Activated CD8-positive, alpha-beta memory T cell treated with anti-CD3 and anti-CD28 coated beads for 4 hours (primary cell): ENCODE results near the gene SHLD2.
"Not testable (repeated sequence)": the region's sequence is repeated elsewhere in the genome, so short reads cannot be mapped to it uniquely, and the experiment has no call there.

Experiments used
- DNase-seq, 2 donors: peaks; one replicate each; pipeline ENCODE4 v3.0.0-alpha.2; 2020; ENCODE audit warnings: low read depth in 2 of 2

SHLD2 gene

DNA sequence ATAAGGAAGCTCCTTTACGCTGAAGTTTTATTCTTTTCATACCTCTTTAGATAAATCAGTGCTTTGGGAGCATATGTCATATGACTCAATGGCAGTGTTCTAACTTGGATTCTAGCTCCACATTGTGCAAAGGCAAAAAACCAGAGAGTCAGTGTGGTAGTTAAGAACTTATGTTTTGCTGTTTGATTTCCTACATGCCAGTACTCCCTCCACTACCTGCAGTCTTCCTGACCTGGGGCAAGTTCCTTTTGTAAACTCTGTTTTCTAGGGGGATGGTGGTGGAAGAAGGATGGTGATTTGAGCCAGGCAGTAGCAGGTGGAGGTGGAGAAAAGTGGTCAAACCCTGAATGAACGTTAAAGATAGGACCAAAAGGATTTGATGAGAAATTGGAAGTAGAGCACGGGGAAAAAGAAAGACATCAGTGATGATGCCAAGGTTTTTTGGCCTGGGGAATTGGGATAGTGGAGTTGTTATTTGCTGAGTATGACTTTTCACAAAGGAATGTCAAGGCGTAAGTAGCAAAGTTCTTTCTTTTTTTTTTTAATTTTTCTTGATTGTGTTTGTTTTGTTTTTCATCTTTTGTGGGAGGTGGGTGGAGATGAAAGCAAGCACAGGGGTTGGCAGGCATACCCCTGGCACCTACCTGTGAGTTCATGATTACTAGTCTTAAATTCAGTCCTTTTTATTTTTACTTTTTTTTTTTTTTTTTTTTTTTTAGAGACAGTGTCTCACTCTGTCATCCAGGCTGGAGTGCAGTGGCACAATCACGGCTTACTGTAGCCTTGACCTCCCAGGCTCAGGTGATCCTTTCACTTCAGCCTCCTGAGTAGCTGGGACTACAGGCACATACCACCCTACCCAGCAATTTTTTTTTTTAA, 47.5 kb downstream of the SHLD2 start:
- DNase-seq: not testable (repeated sequence)

GRCh38 chr10:87143109-87143418, 48.1 kb downstream of the SHLD2 start:
- DNase-seq: not testable (repeated sequence)

DNA sequence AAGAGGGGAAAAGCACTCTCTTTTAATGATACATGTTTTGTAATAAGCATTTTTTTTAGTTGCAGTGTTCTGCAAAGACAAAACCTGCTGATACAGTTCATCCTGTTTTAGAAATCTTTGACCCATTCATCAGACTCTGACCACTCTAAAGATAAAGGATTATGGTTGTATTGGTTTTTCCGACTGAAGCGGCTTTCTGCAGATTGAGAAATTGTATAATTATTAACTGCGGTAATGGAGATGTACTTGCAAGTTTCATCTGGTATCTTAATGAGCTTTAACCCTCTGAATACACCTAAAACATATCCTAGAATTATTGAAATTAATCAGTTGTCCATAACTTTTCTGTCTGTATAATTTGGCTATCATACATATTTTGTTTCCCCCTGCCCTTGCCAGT, 50.6 kb downstream of the SHLD2 start:
- DNase-seq: not testable (repeated sequence)

GRCh38 chr10:87149020-87149609, 54.1 kb downstream of the SHLD2 start:
- DNase-seq: not testable (repeated sequence)

DNA sequence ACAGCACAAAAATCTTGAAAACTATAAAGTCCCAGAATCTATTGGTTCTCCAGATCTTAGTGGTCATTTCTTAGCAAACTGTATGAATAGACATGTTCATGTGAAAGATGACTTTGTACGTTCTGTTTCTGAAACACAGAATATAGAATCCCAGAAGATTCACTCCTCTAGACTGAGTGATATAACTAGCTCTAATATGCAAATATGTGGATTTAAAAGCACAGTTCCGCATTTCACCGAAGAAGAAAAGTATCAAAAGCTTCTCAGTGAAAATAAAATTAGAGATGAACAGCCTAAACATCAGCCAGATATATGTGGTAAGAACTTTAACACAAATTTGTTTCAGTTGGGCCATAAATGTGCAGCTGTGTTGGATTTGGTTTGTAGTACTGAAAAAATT, 56.5 kb downstream of the SHLD2 start:
- DNase-seq: not testable (repeated sequence)

DNA sequence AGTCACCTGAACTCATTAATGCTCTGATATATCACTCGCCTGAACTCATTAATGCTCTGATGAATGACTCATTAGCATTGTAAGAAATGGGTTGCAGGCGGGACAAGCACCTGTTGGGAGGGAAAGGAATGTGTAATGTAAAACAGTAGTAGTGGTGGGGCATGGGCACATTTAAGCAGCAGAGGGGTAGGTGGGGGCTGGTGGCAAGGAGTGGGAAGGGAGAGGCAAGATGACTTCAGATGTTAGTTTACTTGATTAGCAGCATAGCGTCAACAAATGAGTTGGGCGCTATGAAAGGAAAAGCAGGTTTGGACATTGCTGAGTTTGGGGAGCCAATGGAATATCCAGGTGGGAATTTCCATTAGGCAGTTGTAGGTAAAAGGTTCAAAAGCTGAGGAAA, 61.8 kb downstream of the SHLD2 start:
- not testable (repeated sequence) for DNase-seq

- DNase-seq: not testable (repeated sequence)
Observed at GRCh38 chr10:87157821-87158220, 62.8 kb downstream of the SHLD2 start.

DNA sequence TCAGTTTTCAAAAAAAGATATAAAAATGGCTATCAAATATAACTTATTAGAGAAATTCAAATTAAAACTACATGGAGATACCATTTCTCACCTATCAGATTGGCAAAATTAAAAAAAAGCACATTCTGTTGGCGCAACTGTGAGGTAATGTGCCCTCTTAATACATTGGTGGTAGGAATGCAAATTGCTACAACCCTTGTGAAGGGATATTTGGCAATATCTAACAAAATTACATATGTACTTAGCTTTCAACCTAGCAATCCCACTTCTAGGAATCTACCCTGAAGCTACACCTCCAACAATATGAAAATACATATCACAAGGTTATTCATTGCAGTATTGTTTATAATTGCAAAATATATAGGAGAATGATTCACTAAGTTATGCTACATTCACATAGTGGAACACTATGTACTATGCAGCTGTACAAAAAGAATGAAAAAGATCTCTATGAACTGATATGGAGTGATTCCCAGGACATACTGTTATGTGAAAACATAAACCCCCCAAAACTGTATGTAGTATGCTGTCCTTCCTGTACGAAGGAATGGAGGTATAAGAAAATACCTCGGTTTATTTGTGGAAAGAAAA, 67.8 kb downstream of the SHLD2 start:
- not testable (repeated sequence) for DNase-seq

DNA sequence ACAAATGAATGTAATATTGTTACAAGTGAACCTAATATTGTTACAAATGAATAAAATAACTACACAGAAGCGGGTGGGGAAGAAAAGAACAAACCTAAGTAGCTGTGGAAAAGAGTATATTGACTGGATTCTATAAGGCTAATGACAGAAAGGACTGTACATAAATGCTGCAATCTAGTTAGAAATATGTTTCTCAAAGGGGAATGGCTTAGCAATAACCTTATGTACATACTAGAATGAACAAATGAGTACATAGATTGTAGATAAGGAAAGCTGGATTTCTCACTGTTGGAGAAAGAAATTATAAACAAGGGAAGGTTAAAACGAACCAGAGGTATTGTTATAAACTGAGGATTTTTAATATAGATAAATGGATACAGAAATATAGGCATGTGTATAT, 68.4 kb downstream of the SHLD2 start:
- DNase-seq: not testable (repeated sequence)

DNA sequence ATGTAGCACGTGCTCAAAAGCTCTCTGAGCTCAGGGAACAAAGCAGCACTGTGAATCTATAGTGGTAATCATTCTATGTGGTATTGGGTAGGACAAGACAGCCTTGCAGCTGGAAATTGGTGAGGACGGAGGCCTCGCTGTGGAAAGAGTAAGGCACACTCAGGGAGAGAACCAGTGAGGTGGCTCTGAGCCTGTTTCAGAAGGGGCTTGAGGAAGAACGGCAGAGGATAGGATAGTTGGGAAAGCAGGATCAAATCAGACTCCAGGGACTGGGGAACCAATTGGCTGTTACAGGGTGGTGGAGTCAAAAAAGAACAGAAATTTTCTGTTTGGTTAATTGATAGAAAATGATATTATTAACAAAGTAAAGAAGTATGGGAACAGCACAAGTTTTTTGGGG, 74.9 kb downstream of the SHLD2 start:
- not testable (repeated sequence) for DNase-seq

DNA sequence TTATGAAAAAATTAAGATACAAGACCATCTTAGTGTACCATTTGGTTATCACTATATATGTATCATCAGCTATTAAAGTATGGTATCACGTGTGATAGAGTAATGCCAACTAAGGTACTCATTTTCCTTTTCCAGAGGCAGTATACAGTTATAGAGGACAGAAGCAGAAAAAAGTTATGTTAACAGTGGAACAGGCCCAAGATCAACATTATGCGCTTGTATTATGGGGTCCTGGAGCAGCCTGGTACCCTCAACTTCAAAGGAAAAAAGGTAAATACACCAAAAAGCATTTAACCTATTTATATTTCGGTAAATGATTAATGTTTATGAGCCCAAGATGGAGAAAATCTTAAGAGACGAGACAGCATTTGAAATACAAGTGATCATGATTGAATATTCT, 75.7 kb downstream of the SHLD2 start:
- DNase-seq: not testable (repeated sequence)

DNA sequence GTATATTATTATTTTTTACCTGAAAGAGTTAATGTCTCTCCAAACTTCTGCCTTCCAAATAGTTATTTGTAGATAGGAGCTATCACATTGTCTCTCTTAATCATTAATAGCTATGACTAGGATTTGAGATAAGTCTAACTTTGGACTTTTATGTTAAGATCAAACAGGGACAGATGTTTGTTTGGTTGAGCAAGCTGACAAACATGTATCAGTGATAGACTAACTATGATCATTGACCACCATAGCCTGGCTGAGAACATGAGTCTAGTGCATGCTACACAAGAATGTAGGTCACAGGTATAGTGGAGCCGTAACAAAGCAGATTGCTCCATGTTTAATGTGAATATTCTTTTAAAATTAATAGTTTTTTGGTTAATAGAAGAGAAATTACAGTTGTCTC, 76.7 kb downstream of the SHLD2 start:
- DNase-seq: not testable (repeated sequence)

- DNase-seq: not testable (repeated sequence)
Observed at GRCh38 chr10:87172178-87172577, 77.2 kb downstream of the SHLD2 start.

GRCh38 chr10:87177587-87177986, 82.6 kb downstream of the SHLD2 start:
- not testable (repeated sequence) for DNase-seq

DNA sequence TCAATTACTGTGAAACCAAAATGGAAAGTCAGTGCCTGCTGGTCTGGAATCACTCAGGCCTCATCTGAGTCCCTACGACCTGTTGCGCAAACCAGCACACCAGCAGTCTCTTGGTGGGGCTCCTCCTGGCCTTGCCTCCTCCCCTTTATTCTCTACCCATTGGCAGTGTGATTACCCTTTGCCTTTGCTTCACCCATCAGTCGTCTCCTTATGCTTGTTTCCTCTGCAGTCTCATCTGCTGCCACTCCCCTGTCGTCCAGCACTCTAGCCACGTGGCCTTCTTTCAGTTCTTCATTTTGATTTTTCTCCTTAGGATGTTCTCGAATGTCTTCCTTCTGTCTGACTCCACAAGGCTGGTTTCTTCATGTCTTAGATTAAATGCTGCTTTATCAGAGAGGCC, 89.4 kb downstream of the SHLD2 start:
- not testable (repeated sequence) for DNase-seq

DNA sequence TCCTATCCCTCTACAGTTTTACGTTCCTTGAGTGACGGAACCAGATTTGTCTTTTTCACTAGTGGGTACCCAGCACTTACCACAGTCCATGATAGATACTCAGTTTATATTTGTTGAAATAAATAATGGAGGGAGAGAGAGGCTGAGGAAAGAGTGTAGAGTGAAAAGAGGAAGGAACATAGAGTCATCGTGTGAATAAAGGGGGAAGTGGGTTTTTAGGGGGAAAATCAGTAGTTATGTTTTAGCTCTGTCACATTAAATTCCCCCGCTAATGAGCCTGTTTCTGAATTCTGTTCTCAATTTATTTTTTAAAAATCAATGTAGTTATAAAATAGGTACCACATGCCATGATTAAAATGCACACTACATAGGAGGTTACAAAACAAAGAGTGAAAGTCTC, 91.0 kb downstream of the SHLD2 start:
- not testable (repeated sequence) for DNase-seq

DNA sequence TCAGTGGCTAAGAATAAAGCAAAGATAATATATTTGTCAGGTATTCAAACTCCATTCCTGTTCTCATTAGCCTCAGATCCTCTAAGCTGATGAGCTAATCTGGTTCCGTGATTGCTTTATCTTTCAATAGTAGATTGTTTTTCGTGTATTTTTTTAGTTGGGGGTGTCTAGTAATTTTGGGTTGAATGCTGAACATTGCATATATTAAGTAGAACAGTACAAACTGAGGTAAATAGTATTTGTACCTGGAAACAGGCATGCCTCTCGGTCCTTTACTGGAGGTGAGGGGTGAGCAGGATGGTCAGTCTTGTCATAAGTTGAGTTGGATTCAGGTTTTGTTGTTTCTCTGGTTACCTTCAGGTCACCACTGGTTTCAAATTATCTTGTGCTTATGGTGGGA, 92.6 kb downstream of the SHLD2 start:
- DNase-seq: not testable (repeated sequence)

- DNase-seq: not testable (repeated sequence)
Observed at GRCh38 chr10:87191841-87192240, 96.8 kb downstream of the SHLD2 start.

DNA sequence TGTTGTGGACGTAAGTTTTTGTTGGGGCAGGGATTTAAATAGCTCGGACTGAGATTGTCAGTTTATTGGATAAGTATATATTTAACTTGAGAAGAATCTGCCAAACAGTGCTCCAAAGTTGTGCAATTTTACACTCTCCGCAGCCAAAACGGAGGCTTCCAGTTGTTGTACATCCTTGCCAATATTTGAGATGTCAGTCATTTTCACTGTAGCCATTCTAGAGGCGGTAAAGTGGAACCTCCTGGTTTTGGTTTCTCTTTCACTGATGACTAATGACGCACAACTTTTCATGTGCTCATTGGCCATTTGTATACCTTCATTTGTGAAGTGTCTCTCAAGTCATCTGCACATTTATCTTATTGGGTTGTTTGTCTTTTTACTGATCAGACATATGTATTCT, 105.9 kb downstream of the SHLD2 start:
- not testable (repeated sequence) for DNase-seq

DNA sequence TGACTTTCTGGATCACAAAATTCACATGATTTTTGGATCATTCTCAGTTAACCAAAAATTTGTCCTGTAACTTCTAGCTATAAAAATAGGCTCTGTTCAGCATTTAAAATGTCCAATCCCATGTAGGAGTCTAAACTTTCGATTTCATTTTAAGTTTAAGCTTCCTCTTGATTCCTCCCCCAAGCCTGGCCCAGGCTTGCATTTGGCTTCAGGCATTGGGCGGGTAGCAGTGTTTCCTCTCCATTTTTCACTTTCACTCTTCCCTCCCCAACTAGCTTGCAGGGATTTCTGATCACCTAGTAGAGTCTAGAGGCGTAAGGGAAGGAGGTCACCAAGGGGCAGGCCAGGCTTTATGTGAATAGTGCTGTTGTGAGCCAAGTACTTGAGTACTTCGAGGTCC, 109.8 kb downstream of the SHLD2 start:
- not testable (repeated sequence) for DNase-seq

- not testable (repeated sequence) for DNase-seq
Observed at GRCh38 chr10:87206922-87207321, 111.9 kb downstream of the SHLD2 start.

- DNase-seq: not testable (repeated sequence)
Observed at GRCh38 chr10:87210309-87210708, 115.3 kb downstream of the SHLD2 start.

GRCh38 chr10:87211848-87212247, 116.8 kb downstream of the SHLD2 start:
- DNase-seq: not testable (repeated sequence)
